Thoracic aorta (tissue), 2 donors: ENCODE results near the gene TPD52L1. TPM values are rescaled to one million over a fixed set of nuclear protein-coding genes. Genes with fewer than 3 reads are reported as not detected.
"Not testable (repeated sequence)": the region's sequence is repeated elsewhere in the genome, so short reads cannot be mapped to it uniquely, and the experiment has no call there.

Source experiments
- ATAC-seq: fragments of 150-250 bp; one replicate; pipeline ENCODE4 v1.8.0; 2017; ENCODE audit warnings: low read depth; ENCODE audit not compliant: insufficient number of reproducible peaks, low FRiP score
- DNase-seq: peaks from one replicate; pipeline ENCODE4 v3.0.0-alpha.2; 2020; ENCODE audit warnings: low spot score
- H3K27ac ChIP-seq, 2 donors: fragments of 200-600 bp; sonication (generic); 1 replicate in 1 of 2; 2 replicates in 1 of 2; pipeline ENCODE4 v1.5.1; 2016; ENCODE audit warnings: mild to moderate bottlenecking in 2 of 2, moderate library complexity in 2 of 2
- H3K27me3 ChIP-seq: fragments of 200-600 bp; sonication (generic); replicated peaks from 2 replicates; pipeline ENCODE4 v1.6.0; 2016; ENCODE audit warnings: mild to moderate bottlenecking; ENCODE audit not compliant: insufficient read depth
- H3K36me3 ChIP-seq: fragments of 200-600 bp; sonication (generic); one replicate; pipeline ENCODE4 v1.5.1; 2016
- H3K4me1 ChIP-seq, 2 donors: fragments of 200-600 bp; sonication (generic); 1 replicate in 1 of 2; 2 replicates in 1 of 2; pipeline versions ENCODE4 v1.5.1 to v1.6.0; 2016; ENCODE audit warnings: low read depth in 2 of 2, mild to moderate bottlenecking in 1 of 2; ENCODE audit not compliant: control insufficient read depth in 1 of 2
- H3K4me3 ChIP-seq: fragments of 200-600 bp; sonication (generic); 2 replicates; pipeline ENCODE4 v1.5.1; 2016; ENCODE audit warnings: mild to moderate bottlenecking
- H3K9me3 ChIP-seq: fragments of 200-600 bp; sonication (generic); 2 replicates; pipeline ENCODE4 v1.5.1; 2016
- total RNA-seq, 2 donors: library from RNA; depleted of rRNA; stranded (reverse); fragments of >200 nt; gene quantifications; one replicate each; pipeline versions ENCODE4 v1.1.0 to v1.2.3, GENCODE V29; 2016
- TF ChIP-seq, protein P1 (sequence below): fragments of 200-600 bp; sonication (generic); IDR thresholded peaks from one replicate; pipeline ENCODE4 v1.5.1; 2019; ENCODE audit warnings: antibody characterized with exemption

The TPD52L1 gene
- total RNA-seq, 2 donors from 2014 or later, result 37.1 to 73.5 TPM

DNA sequence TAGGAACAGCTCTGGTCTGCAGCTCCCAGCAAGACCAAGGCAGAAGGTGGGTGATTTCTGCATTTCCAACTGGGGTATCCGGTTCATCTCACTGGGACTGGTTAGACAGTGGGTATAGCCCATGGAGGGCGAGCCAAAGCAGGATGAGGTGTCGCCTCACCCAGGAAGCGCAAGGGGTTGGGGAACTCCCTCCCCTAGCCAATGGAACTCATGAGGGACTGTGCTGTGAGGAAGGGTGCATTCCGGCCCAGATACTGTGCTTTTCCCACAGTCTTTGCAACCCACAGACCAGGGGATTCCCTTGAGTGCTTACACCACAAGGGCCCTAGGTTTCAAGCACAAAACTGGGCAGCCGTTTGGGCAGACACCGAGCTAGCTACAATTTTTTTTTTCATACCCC lies 126.4 kb downstream of the TPD52L1 start:
- Histone ChIP-seq H3K9me3 (no peaks in the 10 kb centered on the region), H3K4me1 (no peaks in the 10 kb centered on the region), H3K27ac (no peak overlapping the region), H3K4me3 (no peak overlapping the region), H3K36me3 (peaks cover 25% of the 10 kb centered on the region), H3K27me3 (no peaks in the 10 kb centered on the region)
- no peak for ATAC-seq
- DNase-seq, result no peak
- TF ChIP-seq, protein P1, sequence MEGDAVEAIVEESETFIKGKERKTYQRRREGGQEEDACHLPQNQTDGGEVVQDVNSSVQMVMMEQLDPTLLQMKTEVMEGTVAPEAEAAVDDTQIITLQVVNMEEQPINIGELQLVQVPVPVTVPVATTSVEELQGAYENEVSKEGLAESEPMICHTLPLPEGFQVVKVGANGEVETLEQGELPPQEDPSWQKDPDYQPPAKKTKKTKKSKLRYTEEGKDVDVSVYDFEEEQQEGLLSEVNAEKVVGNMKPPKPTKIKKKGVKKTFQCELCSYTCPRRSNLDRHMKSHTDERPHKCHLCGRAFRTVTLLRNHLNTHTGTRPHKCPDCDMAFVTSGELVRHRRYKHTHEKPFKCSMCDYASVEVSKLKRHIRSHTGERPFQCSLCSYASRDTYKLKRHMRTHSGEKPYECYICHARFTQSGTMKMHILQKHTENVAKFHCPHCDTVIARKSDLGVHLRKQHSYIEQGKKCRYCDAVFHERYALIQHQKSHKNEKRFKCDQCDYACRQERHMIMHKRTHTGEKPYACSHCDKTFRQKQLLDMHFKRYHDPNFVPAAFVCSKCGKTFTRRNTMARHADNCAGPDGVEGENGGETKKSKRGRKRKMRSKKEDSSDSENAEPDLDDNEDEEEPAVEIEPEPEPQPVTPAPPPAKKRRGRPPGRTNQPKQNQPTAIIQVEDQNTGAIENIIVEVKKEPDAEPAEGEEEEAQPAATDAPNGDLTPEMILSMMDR, result no peak

DNA sequence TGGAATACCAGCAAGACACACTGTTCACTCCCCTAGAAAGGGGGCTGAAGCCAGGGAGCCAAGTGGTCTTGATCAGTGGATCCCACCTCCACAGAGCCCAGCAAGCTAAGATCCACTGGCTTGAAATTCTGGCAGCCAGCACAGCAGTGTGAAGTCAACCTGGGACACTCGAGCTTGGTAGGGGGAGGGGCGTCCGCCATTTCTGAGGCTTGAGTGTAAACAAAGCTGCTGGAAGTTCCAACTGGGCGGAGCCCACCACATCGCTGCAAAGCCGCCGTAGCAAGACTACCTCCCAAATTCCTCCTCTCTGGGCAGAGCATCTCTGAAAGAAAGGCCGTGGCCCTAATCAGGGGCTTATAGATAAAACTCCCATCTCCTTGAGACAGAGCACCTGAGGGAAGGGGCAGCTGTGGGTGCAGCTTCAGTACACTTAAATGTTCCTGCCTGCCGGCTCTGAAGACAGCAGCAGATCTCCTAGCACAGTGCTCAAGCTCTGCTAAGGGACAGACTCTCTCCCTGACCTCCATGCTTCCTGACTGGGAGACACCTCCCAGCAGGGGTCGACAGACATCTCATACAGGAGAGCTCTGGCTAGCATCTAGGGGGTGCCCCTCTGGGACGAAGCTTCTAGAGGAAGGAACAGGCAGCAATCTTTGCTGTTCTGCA lies 126.9 kb downstream of the TPD52L1 start:
- H3K27me3 ChIP-seq, DNase-seq, H3K4me1 ChIP-seq, H3K27ac ChIP-seq, ATAC-seq, H3K9me3 ChIP-seq, H3K4me3 ChIP-seq: not testable (repeated sequence)
- peaks cover 23% of the 10 kb centered on the region for H3K36me3 ChIP-seq

DNA sequence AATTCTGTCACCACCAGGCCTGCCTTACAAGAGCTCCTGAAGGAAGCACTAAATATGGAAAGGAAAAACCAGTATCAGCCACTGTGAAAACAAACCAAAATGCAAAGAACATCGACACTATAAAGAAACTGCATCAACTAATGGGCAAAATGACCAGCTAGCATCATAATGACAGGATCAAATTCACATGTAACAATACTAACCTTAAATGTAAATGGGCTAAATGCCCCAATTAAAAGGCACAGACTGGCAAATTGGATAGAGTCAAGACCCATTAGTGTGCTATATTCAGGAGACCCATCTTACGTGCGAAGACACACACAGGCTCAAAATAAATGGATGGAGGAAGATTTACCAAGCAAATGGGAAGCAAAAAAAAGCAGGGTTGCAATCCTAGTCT lies 128.9 kb downstream of the TPD52L1 start:
- DNase-seq, H3K27me3 ChIP-seq, H3K4me3 ChIP-seq, H3K4me1 ChIP-seq, H3K9me3 ChIP-seq, H3K27ac ChIP-seq, ATAC-seq: not testable (repeated sequence)
- peaks cover 16% of the 10 kb centered on the region for H3K36me3 ChIP-seq

DNA sequence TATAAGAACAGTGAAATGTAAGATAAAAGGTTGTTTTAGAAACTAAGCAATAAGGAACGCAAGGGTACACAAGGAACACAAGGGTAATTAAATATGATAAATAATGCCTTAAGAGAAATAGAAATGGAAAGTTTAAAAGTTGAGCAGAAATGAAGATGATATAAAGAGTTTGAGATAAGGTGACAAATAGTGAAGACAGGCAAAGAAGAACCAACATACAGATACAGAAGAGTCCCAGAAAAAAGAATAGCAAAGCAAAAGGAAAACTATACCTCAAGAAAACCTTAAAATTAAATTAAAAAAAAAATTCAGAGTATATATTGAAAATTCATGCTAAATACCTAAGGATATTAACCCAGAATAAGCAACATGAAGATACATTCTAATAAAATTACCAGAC lies 131.8 kb downstream of the TPD52L1 start:
- DNase-seq (no peak), ATAC-seq (no peak)
- H3K36me3 ChIP-seq, result peaks cover 19% of the 10 kb centered on the region
- no peak overlapping the region for H3K4me3 ChIP-seq
- H3K27me3 ChIP-seq, result no peaks in the 10 kb centered on the region
- H3K9me3 ChIP-seq, result no peaks in the 10 kb centered on the region
- H3K4me1 ChIP-seq, result no peaks in the 10 kb centered on the region
- H3K27ac ChIP-seq, result no peak overlapping the region
- TF ChIP-seq, protein P1, result no peak

DNA sequence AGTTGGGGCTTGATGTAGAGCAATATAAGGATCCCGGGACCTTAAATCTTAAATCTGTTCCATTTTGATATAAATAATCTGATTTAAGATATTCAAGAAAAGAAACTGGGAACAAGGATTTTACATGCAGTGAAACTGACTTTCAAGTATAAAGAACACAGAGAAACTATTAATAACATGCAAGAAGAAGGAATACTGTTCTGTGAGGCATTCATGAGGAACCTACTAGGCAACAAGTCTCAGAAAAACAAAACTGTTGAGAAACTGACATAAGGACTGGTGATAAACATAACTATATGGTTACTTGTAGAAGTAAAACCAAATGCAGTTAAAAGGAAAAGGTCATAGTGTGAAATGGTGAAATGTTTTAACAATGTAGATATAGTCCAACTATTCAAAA lies 132.4 kb downstream of the TPD52L1 start:
- no peak for ATAC-seq
- Histone ChIP-seq H3K27me3 (no peaks in the 10 kb centered on the region), H3K27ac (peak overlapping the region in 1 of 2 donors; percentile 21), H3K4me1 (no peaks in the 10 kb centered on the region), H3K9me3 (no peaks in the 10 kb centered on the region), H3K4me3 (no peak overlapping the region), H3K36me3 (peaks cover 15% of the 10 kb centered on the region)
- TF ChIP-seq, protein P1, result no peak
- no peak for DNase-seq

DNA sequence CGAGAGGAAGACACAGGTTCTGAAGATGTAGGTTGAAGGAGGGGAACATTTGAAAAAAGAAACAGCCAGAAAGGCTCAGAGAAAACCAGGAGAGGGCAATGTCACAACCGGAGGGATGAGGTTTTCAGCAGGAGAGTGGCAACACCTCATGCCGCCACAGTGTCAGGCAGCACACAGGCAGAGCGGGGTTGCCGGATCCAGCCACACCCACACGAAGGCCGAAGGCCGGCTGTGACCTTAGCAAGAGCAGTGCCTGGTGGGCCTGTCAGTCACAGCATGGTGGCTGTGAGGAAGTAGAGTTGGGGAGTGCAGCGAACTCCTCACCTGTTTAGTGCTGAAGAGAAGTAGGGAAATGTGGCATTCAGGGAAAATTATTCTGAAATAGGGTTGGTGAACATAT lies 134.1 kb downstream of the TPD52L1 start:
- ATAC-seq (no peak), DNase-seq (no peak)
- no peak overlapping the region for H3K4me3 ChIP-seq
- peaks cover 18% of the 10 kb centered on the region for H3K36me3 ChIP-seq
- no peaks in the 10 kb centered on the region for H3K9me3 ChIP-seq
- no peaks in the 10 kb centered on the region for H3K4me1 ChIP-seq
- no peak overlapping the region for H3K27ac ChIP-seq
- TF ChIP-seq, protein P1, result no peak
- H3K27me3 ChIP-seq, result no peaks in the 10 kb centered on the region
